Measurements from ENCODE around the gene CEP57L1.
A peak's percentile ranks its signal among the peaks of the same experiment; 100 is the strongest.

The CEP57L1 gene

DNA sequence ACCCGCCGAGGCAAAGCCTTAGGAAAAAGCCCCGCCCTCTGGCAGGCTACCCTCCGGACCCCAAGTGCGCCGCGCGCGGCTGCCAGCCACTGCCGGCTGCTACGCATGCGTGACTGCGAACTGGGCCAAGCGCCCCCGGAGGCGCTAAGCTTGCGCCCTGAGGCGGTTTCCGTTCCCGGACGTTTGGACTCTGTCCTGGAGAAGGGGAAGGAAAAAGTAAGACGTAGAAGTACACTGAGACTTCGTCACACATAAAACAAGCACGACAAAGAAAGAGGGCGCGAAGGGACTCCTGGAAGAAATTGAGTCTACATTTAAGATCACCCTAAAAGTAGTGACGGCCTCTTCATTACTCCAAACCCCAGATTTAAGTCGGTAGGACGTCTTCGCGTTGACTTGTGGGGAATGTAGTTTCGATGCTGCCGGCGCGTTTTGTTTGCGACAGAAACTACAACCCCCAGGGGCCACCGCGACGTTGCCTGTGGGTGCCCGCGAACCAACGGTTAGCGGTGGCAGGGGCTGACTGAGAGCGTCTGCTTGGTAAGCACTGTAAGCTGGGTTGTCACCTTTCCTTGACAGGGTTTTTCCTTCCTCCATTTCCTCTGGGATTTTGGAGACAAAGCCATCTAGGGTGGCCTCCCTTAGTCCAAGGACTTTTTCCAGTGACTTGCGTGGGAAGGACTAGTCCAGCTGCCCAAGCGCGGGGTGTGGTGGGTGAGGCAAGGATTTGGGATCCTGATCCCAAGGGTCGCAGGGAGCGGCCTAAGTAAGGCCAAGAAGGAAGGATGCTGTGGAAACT, at the start of gene CEP57L1:
TSS of gene CEP57L1 (plus strand) at position 472 of the 799 bp plus-strand sequence. CDS start 49,715 bp downstream, outside the sequence.
- DNase-seq (ENCODE audit: low read depth in 2 of 2): peak; percentile 87 to 89

DNA sequence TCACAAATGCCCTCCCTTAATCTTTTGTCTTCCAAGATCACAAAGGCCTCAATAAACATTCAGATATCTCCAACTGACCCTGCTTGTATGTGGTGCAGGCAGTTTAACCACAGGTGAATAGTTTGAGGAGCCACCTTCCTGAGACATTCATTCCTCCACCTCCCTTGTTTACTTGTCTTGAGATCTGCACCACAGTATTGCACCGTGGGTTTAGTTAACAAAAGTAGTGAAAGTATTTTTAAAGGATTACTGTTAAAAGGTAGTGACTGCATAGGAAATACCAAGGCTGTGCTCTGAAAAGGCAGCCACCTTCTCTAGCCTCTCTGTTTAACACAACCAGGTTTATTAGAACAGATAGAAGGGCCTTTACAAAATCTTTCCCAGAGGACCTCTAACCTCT, 47.1 kb upstream of the CEP57L1 start:
- no peak for DNase-seq (ENCODE audit: low read depth in 2 of 2)

DNA sequence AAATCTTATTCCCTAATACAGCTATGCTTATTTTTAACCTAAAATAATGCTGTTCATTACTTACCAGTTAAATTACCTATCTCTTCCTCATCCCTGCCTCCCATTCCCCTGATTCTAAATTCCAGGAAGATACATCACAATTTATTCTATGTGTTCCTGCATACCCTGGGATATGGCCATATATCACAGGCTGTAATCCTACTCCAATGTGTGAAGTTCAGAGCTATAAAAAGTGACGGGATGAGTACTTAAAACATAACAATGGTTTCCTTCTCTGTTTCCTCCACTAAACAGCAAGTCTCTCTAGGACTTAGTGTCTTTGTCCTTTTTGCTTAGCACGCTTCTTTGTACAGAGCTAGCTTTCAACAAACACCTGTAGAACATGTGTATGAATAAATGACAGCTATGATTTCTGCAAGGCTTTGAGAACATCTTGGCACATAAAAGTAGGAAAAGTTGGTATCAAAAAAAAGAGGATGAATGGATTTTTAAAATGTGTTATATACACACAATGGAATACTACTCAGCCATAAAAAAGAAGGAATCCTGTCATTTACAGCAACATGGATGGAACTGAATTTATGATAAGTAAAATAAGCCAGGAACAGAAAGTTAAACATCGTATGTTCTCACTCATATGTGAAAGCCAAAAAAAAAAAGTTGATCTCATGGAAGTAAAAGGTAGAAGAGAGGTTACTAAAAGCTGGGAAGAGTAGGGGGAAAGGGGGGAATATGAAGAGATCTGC, 46.5 kb upstream of the CEP57L1 start:
- DNase-seq (ENCODE audit: low read depth in 2 of 2): no peak

DNA sequence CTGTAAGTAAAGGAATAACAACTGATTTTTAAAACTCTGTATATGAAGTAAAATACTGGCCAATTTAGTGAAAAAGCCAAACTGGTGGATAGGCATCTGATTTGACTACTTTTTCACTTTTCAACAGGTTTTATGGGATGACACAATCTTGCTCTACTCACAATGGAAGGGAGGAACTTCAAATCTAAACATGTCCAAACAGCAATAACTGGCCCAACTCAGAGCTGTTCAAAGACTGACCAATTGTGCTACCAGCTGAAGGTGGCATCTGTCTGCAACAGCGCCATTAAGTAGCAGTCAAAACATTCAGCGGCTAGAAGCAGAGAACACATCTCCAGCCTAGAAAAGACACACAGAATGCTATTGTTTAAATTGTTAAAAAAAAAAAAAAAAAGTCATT, 45.3 kb upstream of the CEP57L1 start:
- DNase-seq (ENCODE audit: low read depth in 2 of 2): no peak

DNA sequence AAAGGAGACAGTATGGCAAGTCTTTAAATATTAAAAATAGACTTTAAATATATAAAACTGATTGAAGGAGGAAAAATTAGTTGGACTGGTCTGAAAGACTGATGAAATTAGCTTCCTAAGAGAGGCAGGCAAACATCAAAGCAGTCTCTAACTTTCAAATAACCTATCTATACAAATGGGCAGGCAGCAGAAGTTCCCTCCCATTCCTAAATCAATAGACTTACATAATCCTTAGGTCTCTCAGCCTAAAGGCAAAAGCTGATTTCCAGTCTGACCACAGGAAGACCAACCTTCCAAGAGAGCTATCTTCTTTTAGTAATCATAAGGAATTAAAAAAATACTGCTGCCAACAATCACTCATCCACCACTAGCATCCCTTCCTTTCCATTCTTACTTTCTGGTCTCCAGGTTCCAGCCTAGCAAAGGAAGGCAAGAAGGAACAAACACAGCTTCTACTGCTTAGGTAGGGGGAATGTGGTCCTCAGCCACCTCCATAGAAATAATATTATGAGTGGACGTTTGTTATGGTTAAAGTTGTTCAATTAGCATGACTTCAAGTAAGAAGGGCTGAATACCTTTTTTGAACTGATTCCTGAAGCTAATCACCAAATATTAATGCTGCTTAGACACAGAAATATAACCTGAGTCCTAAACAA, 44.7 kb upstream of the CEP57L1 start:
- no peak for DNase-seq (ENCODE audit: low read depth in 2 of 2)

GRCh38 chr6:109051301-109052017, 43.8 kb upstream of the CEP57L1 start:
- no peak for DNase-seq (ENCODE audit: low read depth in 2 of 2)

DNA sequence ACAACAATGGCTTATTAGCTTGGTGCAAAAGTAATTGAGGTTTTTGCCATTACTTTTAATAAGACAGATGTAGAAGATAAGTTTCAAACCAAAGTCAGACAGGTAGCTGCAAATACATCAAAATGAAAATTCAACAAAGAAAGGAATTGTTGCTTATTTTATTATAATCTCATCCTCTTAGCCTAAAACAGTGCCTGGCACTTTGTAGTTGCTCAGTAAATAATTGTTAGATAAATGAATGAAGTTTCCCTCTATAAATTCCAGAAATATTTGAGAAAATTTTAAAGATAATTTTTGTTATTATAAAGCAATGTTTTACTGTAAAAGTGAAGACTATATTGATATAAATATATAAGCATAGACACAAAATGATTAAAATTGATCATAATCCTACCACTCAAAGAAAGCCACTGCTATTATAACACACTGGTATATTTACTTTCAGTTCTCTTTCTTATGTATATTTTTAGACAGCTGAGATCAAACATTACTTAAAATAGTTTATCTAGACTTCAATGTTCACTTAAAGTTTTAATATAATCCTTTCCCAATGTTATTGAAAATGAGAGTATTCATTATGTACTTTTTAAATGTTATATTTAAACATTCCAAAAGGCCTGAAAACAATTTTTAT, 43.2 kb upstream of the CEP57L1 start:
- no peak for DNase-seq (ENCODE audit: low read depth in 2 of 2)

DNA sequence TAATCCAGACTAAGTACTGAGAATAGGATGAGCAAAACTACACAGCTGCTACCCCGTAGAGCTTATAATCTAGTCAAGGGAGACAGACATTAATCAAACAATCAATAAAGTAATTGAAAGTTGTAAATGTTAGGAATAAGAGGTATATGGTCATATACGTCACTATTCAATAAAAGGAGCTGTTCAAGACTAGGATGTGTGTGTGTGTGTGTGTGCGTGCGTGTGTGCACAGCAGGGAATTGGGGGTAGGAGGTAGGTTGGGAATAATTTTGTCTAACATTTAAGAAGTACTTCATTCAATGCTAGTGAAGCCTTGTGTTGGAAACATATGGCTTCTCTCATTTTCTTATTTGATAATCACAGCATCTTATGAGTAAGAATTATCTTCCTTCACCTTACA, 42.5 kb upstream of the CEP57L1 start:
- no peak for DNase-seq (ENCODE audit: low read depth in 2 of 2)

DNA sequence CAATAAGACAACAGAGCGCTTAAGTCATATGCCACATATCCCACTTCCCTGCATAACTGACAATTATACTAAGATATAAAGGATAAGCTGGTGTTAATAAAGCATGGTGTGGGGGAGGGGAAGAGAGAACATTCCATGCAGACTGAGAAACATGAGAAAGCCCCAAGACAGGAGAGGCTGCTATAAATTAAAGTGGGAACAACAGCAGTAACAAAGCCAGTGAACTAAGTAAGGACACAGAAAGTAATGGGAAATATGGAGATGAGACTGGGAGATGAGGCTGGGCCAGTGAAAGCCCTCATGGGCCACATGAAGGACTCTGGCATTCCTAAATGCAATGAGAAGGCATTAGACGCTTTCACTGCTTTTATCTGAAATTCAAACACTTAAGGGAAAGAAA, 42.0 kb upstream of the CEP57L1 start:
- DNase-seq (ENCODE audit: low read depth in 2 of 2): no peak

DNA sequence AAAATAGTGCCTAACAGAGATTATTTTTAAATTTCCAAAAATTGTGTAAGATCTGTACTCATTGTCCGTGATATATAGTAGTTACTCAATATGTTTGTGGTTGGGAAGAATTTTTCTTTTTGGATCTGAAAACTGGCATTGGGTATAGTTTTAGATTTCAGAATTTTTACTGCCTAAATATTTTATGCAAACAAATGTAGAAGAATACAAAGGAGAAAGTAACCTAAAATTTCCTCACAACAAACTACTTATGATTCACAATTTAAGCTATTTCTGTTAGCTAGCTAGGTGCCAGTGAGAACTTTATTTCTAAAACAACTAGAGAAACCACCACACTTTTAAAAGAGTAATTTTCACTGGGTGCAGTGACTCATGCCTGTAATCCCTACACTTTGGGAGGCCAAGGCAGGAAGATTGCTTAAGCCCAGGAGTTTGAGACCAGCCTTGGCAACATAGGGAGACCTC, 39.5 kb upstream of the CEP57L1 start:
- no peak for DNase-seq (ENCODE audit: low read depth in 2 of 2)

GRCh38 chr6:109056661-109057060, 38.6 kb upstream of the CEP57L1 start:
- no peak for DNase-seq (ENCODE audit: low read depth in 2 of 2)

- DNase-seq (ENCODE audit: low read depth in 2 of 2): no peak
Observed at GRCh38 chr6:109058620-109059019, 36.7 kb upstream of the CEP57L1 start.

DNA sequence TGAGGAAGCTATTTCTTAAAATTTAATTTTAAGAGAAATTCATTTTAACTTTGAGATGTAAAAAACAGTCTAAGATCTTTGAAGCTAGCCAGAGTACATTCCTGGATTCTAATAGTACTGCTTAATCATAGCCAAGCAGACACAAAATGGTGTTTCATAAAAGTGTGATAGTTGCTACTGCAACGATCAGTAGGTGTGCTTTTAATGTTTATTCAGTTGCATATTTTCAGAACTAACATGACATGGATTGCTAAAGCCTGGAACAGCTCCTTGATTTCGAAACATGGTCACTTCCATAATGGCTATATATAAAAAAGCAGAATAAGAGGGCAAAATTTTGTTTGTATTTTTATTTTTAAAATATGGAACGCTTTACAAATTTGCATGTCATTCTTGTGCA, 36.2 kb upstream of the CEP57L1 start:
- DNase-seq (ENCODE audit: low read depth in 2 of 2): no peak

- DNase-seq (ENCODE audit: low read depth in 2 of 2): no peak
Observed at GRCh38 chr6:109059571-109060021, 35.7 kb upstream of the CEP57L1 start.

- no peak for DNase-seq (ENCODE audit: low read depth in 2 of 2)
Observed at GRCh38 chr6:109060571-109060970, 34.7 kb upstream of the CEP57L1 start.

GRCh38 chr6:109062216-109062615, 33.1 kb upstream of the CEP57L1 start:
- no peak for DNase-seq (ENCODE audit: low read depth in 2 of 2)

DNA sequence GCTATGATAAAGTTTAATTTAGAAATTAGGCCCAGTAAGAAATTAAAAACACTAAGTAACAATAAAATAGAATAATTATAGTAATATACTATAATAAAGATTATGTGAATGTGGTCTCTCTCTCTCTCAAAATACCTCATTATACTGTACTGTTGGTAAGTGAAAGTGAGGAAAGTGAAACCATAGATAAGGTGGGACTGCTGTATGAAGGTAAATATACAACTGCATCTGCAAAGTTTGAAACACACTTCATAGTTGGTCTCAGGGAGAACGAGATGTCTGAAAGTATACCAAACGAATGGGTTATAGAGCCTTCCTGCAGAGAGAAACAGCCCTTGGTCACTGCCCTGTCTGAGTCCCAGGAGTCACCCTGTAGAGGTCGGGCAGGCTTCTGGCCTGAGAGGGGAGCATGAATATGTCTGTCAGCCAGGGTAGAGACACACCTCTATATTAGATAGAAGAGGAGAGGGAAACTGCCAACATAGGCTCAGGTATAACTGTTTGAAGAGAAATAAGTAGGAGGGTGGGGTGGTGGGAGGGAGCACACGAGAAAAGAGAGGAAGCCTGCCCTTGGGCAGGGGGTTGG, 32.4 kb upstream of the CEP57L1 start:
- no peak for DNase-seq (ENCODE audit: low read depth in 2 of 2)

GRCh38 chr6:109069746-109070145, 25.6 kb upstream of the CEP57L1 start:
- DNase-seq (ENCODE audit: low read depth in 2 of 2): no peak

GRCh38 chr6:109071125-109071917, 24.0 kb upstream of the CEP57L1 start:
- no peak for DNase-seq (ENCODE audit: low read depth in 2 of 2)
